Measurements from ENCODE around the gene WDFY2.
"Not testable (repeated sequence)": the region's sequence is repeated elsewhere in the genome, so short reads cannot be mapped to it uniquely, and the experiment has no call there.

Gene WDFY2

GRCh38 chr13:51637852-51638215 is 53.6 kb downstream of the WDFY2 start:
- Histone ChIP-seq H3K4me3 (ENCODE audit: low read length) (no peak overlapping the region), H3K36me3 (ENCODE audit: control insufficient read depth, insufficient read depth, low read length, severe bottlenecking) (no peaks in the 10 kb centered on the region), H3K4me1 (ENCODE audit: control insufficient read depth, insufficient read depth, low read length) (peaks cover 42% of the 10 kb centered on the region), H3K27me3 (replicated peaks; ENCODE audit: control insufficient read depth, insufficient read depth, low read length) (no peaks in the 10 kb centered on the region), H3K9ac (ENCODE audit: low read length) (no peak overlapping the region), H3K9me3 (ENCODE audit: control insufficient read depth, low read length) (no peaks in the 10 kb centered on the region)
- DNase-seq (ENCODE audit: low read depth) = no peak

GRCh38 chr13:51638216-51638871 is 54.1 kb downstream of the WDFY2 start:
- Histone ChIP-seq H3K4me1 (ENCODE audit: control insufficient read depth, insufficient read depth, low read length) (peaks cover 42% of the 10 kb centered on the region), H3K27me3 (replicated peaks; ENCODE audit: control insufficient read depth, insufficient read depth, low read length) (no peaks in the 10 kb centered on the region), H3K9ac (ENCODE audit: low read length) (no peak overlapping the region), H3K4me3 (ENCODE audit: low read length) (no peak overlapping the region), H3K36me3 (ENCODE audit: control insufficient read depth, insufficient read depth, low read length, severe bottlenecking) (no peaks in the 10 kb centered on the region), H3K9me3 (ENCODE audit: control insufficient read depth, low read length) (no peaks in the 10 kb centered on the region)
- no peak for DNase-seq (ENCODE audit: low read depth)

- DNase-seq (ENCODE audit: low read depth) = no peak
- H3K4me1 ChIP-seq (ENCODE audit: control insufficient read depth, insufficient read depth, low read length) = peaks cover 48% of the 10 kb centered on the region
- no peaks in the 10 kb centered on the region for H3K27me3 ChIP-seq (replicated peaks; ENCODE audit: control insufficient read depth, insufficient read depth, low read length)
- H3K9ac ChIP-seq (ENCODE audit: low read length) = no peak overlapping the region
- no peaks in the 10 kb centered on the region for H3K9me3 ChIP-seq (ENCODE audit: control insufficient read depth, low read length)
- H3K36me3 ChIP-seq (ENCODE audit: control insufficient read depth, insufficient read depth, low read length, severe bottlenecking) = no peaks in the 10 kb centered on the region
- H3K4me3 ChIP-seq (ENCODE audit: low read length) = peak overlapping the region; percentile 4
Measured at GRCh38 chr13:51639171-51639570, 54.9 kb downstream of the WDFY2 start.

GRCh38 chr13:51640696-51641095 is 56.4 kb downstream of the WDFY2 start:
- H3K4me3 ChIP-seq (ENCODE audit: low read length) = not testable (repeated sequence)

GRCh38 chr13:51643105-51643881 is 59.0 kb downstream of the WDFY2 start:
- H3K27me3 ChIP-seq (replicated peaks; ENCODE audit: control insufficient read depth, insufficient read depth, low read length) = no peaks in the 10 kb centered on the region
- H3K36me3 ChIP-seq (ENCODE audit: control insufficient read depth, insufficient read depth, low read length, severe bottlenecking) = no peaks in the 10 kb centered on the region
- H3K4me3 ChIP-seq (ENCODE audit: low read length) = peak overlapping the region; percentile 44
- no peaks in the 10 kb centered on the region for H3K9me3 ChIP-seq (ENCODE audit: control insufficient read depth, low read length)
- H3K9ac ChIP-seq (ENCODE audit: low read length) = no peak overlapping the region
- H3K4me1 ChIP-seq (ENCODE audit: control insufficient read depth, insufficient read depth, low read length) = peaks cover 51% of the 10 kb centered on the region
- peak; percentile 78 for DNase-seq (ENCODE audit: low read depth)

More at GRCh38 chr13:51640696-51641095, 56.4 kb downstream of the WDFY2 start:
- H3K9me3 ChIP-seq (ENCODE audit: control insufficient read depth, low read length); H3K36me3 ChIP-seq (ENCODE audit: control insufficient read depth, insufficient read depth, low read length, severe bottlenecking); H3K9ac ChIP-seq (ENCODE audit: low read length); H3K27me3 ChIP-seq (replicated peaks; ENCODE audit: control insufficient read depth, insufficient read depth, low read length); DNase-seq (ENCODE audit: low read depth): not testable (repeated sequence)
- peaks cover 60% of the 10 kb centered on the region for H3K4me1 ChIP-seq (ENCODE audit: control insufficient read depth, insufficient read depth, low read length)

- H3K9ac ChIP-seq (ENCODE audit: low read length) = peak overlapping the region; percentile 12
- H3K4me3 ChIP-seq (ENCODE audit: low read length) = peak overlapping the region; percentile 44
- H3K27me3 ChIP-seq (replicated peaks; ENCODE audit: control insufficient read depth, insufficient read depth, low read length) = no peaks in the 10 kb centered on the region
- peaks cover 45% of the 10 kb centered on the region for H3K4me1 ChIP-seq (ENCODE audit: control insufficient read depth, insufficient read depth, low read length)
- peak; percentile 87 for DNase-seq (ENCODE audit: low read depth)
- no peaks in the 10 kb centered on the region for H3K36me3 ChIP-seq (ENCODE audit: control insufficient read depth, insufficient read depth, low read length, severe bottlenecking)
- no peaks in the 10 kb centered on the region for H3K9me3 ChIP-seq (ENCODE audit: control insufficient read depth, low read length)
Measured at GRCh38 chr13:51643882-51644281, 59.6 kb downstream of the WDFY2 start.

- peak overlapping the region; percentile 44 for H3K4me3 ChIP-seq (ENCODE audit: low read length)
- no peaks in the 10 kb centered on the region for H3K36me3 ChIP-seq (ENCODE audit: control insufficient read depth, insufficient read depth, low read length, severe bottlenecking)
- H3K9me3 ChIP-seq (ENCODE audit: control insufficient read depth, low read length) = no peaks in the 10 kb centered on the region
- peak; percentile 39 for DNase-seq (ENCODE audit: low read depth)
- H3K27me3 ChIP-seq (replicated peaks; ENCODE audit: control insufficient read depth, insufficient read depth, low read length) = no peaks in the 10 kb centered on the region
- no peak overlapping the region for H3K9ac ChIP-seq (ENCODE audit: low read length)
- peaks cover 39% of the 10 kb centered on the region for H3K4me1 ChIP-seq (ENCODE audit: control insufficient read depth, insufficient read depth, low read length)
Measured at GRCh38 chr13:51644654-51645053, 60.4 kb downstream of the WDFY2 start.

- no peaks in the 10 kb centered on the region for H3K9me3 ChIP-seq (ENCODE audit: control insufficient read depth, low read length)
- peak; percentile 81 for DNase-seq (ENCODE audit: low read depth)
- H3K36me3 ChIP-seq (ENCODE audit: control insufficient read depth, insufficient read depth, low read length, severe bottlenecking) = no peaks in the 10 kb centered on the region
- no peak overlapping the region for H3K9ac ChIP-seq (ENCODE audit: low read length)
- peak overlapping the region; percentile 44 for H3K4me3 ChIP-seq (ENCODE audit: low read length)
- H3K4me1 ChIP-seq (ENCODE audit: control insufficient read depth, insufficient read depth, low read length) = peaks cover 39% of the 10 kb centered on the region
- H3K27me3 ChIP-seq (replicated peaks; ENCODE audit: control insufficient read depth, insufficient read depth, low read length) = no peaks in the 10 kb centered on the region
Measured at GRCh38 chr13:51645154-51645650, 60.9 kb downstream of the WDFY2 start.

- Histone ChIP-seq H3K36me3 (ENCODE audit: control insufficient read depth, insufficient read depth, low read length, severe bottlenecking) (no peaks in the 10 kb centered on the region), H3K27me3 (replicated peaks; ENCODE audit: control insufficient read depth, insufficient read depth, low read length) (no peaks in the 10 kb centered on the region), H3K4me3 (ENCODE audit: low read length) (no peak overlapping the region), H3K4me1 (ENCODE audit: control insufficient read depth, insufficient read depth, low read length) (peaks cover 39% of the 10 kb centered on the region), H3K9me3 (ENCODE audit: control insufficient read depth, low read length) (no peaks in the 10 kb centered on the region), H3K9ac (ENCODE audit: low read length) (no peak overlapping the region)
- DNase-seq (ENCODE audit: low read depth) = no peak
Measured at GRCh38 chr13:51645761-51646670, 61.8 kb downstream of the WDFY2 start.

- Histone ChIP-seq H3K9me3 (ENCODE audit: control insufficient read depth, low read length) (no peaks in the 10 kb centered on the region), H3K36me3 (ENCODE audit: control insufficient read depth, insufficient read depth, low read length, severe bottlenecking) (no peaks in the 10 kb centered on the region), H3K27me3 (replicated peaks; ENCODE audit: control insufficient read depth, insufficient read depth, low read length) (no peaks in the 10 kb centered on the region), H3K9ac (ENCODE audit: low read length) (no peak overlapping the region), H3K4me1 (ENCODE audit: control insufficient read depth, insufficient read depth, low read length) (peaks cover 39% of the 10 kb centered on the region), H3K4me3 (ENCODE audit: low read length) (no peak overlapping the region)
- DNase-seq (ENCODE audit: low read depth) = no peak
Measured at GRCh38 chr13:51647067-51647466, 62.8 kb downstream of the WDFY2 start.

GRCh38 chr13:51652193-51652592 is 67.9 kb downstream of the WDFY2 start:
- H3K9ac ChIP-seq (ENCODE audit: low read length); H3K4me3 ChIP-seq (ENCODE audit: low read length); H3K4me1 ChIP-seq (ENCODE audit: control insufficient read depth, insufficient read depth, low read length); DNase-seq (ENCODE audit: low read depth); H3K36me3 ChIP-seq (ENCODE audit: control insufficient read depth, insufficient read depth, low read length, severe bottlenecking); H3K27me3 ChIP-seq (replicated peaks; ENCODE audit: control insufficient read depth, insufficient read depth, low read length); H3K9me3 ChIP-seq (ENCODE audit: control insufficient read depth, low read length): not testable (repeated sequence)

Measured in adipocyte (in vitro differentiated cells).